Inferior parietal cortex (tissue), 1 donor: ENCODE data around the gene OR51I2.
A peak's percentile ranks its signal among the peaks of the same experiment; 100 is the strongest.

Experiments used
- DNase-seq: peaks from one replicate; pipeline ENCODE4 v3.0.0-alpha.2; 2016; ENCODE audit errors: extremely low spot score

Gene OR51I2, protein sequence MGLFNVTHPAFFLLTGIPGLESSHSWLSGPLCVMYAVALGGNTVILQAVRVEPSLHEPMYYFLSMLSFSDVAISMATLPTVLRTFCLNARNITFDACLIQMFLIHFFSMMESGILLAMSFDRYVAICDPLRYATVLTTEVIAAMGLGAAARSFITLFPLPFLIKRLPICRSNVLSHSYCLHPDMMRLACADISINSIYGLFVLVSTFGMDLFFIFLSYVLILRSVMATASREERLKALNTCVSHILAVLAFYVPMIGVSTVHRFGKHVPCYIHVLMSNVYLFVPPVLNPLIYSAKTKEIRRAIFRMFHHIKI

DNA sequence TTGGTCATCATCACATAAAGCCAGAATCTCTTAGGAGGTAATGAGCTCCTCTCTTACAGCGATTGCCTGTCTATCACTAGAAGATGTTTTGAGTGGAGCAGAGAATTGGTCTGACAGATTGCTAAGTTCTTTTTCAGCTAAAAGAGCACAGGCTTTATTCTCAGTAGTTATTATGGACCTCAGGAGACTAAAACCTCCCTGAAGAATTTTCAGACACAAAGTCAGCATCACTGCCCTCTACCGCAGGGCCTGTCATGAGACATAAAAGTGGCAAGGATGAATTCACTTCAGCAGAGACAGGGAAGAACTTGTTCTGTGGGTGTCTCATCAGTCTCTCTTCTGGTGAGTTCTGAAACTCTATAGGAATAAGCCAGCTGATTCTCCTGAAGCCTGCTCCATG, at the start of gene OR51I2:
Gene OR51I2, plus strand, starts transcription at position 301 of the 400 bp plus-strand sequence. CDS start 4,166 bp downstream, outside the sequence.
- DNase-seq = no peak

DNA sequence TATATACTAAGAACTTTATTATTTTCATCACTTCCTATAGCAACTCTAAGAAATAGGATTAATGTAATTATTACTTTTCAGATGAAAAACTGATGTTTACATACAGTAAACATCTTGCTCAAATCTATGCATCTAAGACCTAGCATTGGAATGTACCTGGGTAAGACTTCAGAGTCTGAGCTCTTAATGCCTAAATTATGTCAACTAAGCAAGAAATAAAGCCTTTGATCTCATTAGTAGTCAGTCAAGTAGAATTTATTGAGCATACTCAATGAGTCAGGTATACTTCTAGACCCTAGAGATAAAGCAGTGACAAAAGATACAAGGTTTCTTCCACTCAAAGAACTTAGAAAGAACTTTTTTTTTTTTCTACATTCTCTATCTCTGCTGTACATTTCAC, 44.0 kb upstream of the OR51I2 start:
- DNase-seq = no peak

DNA sequence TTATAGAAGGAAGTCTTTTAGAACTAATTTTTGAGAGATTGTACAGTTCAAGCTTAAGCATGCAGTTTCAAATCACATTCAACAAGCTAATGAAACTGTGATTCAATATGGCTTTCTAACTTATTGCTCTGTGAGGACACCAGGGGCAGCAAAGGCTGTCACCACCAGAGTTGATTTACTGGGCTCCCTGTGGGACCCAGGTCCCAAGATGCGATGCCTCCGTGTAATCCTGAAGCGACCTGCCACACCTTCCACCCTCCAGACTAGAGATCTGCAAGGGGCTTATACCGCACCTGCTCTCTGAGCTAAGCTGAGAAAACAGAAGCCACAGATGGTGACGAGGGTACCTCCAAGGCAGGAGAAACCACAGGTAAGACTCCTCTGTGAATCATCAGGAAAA, 28.1 kb upstream of the OR51I2 start:
- no peak for DNase-seq

DNA sequence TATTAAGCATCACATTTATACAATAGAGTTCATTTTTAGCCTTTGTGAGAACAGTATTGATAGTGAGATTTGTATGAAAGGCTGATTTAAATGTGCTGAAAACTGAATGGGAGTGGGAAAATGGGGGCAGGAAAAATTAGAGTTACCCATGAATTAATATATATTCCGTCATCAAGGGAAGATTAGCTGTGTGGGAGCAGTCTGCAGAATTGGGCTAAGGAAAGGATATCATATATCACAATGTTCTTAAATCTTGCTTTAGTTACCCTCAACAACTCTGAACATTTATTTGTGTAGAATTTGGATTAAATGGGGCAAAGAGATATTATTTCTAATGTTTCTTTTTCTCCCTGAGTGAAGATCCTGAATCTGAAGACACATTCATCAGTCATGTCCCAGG, 27.3 kb upstream of the OR51I2 start, which contains the start of gene OR51Q1:
Gene OR51Q1, plus strand, starts transcription at position 301 of the 400 bp plus-strand sequence. Its CDS starts 90 bp downstream, at position 391.
- DNase-seq = no peak

DNA sequence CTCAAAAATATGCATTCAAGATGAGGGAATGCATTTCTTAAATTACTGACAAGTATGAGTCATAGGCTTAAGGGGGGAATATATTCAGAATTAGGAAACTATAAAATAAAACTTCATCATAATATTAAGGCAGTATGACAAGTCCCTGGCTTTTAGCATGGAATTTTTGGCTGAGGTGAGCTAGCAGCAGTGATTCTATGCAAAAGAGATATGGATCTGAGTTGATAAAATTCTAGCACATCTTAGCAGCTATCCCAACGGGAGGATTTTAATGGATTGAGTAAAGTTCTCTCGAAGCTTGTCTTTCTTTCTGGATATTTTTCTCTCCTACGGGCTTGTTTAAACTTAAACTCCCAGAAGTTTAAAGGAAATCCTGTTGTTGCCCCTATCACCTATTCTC, 26.0 kb upstream of the OR51I2 start:
- DNase-seq = no peak

DNA sequence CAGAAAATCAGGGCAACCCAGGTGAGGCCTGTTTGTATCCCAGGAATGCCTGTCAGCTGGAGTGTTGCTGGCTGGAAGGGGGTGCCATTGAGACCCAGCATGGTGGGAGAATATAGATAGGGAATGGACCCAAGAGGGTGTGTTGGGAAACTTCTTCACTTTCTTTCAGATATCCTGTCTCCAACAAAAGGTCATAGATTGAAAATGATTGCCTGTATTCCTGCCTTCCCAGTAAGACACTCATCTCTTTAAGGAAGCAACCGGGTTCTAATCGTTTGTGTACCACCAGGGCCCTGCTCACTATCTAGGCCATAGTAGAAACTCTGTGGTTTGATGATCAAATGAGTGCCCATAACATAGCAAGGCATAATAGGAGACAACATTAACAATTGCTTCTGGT, 7.7 kb upstream of the OR51I2 start, which contains the start of gene OR51I1:
Gene OR51I1, minus strand, starts transcription at position 101 of the 400 bp plus-strand sequence. Its CDS starts 0 bp downstream, at position 101.
- DNase-seq = no peak

DNA sequence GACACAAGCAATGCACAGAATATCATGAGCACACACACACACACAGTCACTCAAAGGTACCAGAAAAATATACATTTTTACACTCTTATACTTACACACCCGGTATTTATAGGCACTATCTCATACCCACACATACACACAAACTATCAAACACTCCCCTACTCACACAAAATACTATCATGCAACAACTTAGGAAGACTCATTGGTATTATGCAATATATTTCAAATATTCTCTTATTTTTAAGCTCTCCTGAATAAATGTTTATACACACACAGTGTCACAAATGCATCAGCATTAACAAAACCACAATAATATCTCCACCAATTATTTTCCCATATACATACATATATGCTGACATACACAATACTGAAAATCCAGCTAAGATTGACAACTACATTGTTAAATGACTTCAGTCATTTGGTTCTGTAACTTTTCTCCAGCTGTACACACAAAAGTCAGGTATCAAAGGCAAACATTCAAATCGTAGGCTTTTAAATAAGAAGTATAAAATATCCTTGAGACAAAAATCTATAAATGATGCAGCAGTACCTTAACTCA, 5.2 kb upstream of the OR51I2 start:
- DNase-seq = no peak

DNA sequence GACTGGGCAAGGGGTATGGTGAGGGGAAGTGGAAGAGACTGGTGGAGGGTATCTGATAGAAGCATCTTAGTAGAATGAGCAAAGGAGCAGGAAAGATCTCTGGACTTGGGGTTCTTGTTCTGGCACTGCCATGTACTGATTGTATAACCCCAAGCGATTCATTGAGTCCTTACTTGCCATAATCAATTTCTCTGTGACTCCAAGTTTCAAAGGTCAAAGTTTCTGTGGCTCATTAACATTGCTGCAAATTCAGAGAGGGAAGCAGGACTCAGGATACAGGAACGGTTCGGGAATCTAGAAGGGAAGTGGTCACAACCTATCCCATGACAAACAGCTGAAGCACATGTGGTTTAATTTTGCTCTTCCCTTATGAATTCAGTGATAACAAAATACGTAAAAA, 309 bp downstream of the OR51I2 start:
- DNase-seq = no peak

DNA sequence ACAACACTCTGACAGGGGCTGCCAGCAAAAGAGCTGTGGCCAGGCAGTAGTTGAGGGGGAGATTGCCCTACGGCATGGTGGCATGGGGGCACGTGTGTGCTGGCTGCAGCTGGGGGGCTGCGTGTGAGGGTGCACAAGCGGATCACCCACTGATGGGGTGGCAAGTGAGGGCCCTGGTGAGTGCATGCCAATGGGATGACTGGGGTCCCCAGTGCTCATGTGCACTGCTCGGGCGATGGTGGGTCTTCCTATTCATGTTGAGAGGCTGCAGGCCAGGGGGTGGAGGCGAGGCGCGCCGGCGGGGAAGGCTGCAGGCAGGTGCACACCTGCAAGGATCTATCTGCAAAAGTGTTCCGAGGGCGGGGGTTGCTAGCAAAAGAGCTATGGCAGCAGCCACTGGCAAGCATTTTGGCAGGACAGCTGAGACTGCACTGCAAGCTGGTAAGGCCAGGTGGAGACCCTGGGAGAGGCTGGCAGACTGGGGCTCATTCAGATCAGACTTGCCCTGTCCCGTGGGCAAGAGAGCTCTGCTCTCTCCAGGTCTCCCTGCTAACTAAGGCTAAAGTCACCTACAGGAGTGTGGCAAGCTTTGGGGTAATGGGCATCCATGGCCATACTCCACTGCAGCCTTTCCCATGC, 12.0 kb downstream of the OR51I2 start:
- no peak for DNase-seq

DNA sequence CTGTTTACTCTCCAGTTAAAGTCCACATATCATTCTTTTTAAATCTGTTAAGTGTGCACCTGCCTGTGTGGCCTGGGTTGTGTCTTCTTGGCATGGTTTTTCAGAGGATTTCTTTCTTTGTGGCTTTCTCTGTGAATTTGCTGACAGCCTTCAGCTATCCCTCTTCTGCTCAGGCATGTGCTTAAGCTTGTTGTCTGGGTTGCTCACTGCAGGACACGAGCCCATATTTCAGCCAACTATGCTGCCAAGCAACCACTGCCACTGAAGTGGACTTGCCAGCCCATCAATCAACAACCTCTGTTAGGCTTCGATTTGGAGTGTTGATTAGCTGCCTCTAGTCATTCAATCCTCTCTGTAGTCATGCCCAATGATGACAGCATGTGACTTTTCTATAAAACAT, 18.4 kb downstream of the OR51I2 start:
- DNase-seq = no peak

DNA sequence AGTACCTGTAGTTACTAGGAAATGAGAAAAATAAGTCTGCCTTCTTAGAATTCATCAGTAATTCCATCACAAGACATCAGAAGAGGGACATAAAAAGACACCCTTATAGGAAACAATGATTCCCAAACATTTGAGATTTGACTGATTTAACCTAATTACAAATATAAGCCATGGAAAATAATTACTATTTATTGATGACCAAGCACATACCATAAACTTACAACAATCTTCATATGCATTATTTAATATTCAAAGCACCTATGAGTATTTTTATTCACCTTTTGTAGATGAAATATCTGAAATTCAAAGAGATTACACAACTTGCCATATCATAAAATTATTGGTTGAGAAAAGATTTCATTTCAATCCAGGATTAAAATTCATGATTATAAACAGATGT, 24.8 kb downstream of the OR51I2 start:
- DNase-seq = no peak

DNA sequence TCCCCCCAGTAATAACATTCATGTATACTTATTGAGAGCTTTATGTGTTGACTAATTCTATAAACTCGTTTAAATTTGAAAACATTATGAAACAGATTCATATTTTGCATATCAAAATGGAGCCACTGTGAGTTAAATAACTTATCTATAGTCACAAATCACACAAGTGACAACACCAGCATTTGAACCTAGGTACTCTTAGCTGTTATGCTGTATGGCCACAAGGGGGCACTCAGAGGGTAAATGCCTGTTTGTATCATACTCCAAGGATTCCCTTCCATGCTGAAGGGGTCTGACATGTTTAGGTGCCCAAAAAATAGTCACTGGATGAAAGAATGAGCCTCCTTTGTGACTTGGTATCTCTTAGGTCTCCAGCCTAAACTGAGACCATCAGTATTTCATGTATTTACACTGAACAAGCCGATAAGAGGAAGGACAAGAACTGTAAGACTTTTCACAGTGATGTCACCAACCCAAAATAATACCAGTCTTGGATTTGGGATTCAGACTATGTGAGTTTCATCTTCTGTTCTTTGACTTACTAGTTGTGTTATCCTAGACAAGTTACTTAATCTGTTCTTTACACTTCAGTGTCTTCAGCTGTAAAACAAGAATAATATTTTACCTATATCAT, 27.2 kb downstream of the OR51I2 start:
- DNase-seq = peak; percentile 59

DNA sequence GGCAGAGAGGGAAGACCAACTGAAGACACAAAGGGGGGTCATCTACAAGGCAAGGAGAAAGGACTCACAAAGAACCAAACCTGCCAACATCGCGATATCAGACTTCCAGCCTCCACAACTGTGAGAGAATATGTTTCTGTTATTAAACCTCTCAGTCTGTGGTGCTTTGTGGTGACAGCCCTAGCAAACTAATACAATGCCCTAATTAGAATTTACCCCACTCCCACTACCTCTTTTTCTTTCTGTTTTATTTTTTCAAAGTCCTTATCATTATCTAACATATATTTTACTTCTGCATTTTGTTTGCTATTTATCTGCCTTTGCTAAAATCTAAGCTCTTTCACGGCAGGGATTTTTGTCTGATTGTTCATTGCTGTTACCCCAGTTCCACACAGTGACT, 36.9 kb downstream of the OR51I2 start:
- DNase-seq = no peak

DNA sequence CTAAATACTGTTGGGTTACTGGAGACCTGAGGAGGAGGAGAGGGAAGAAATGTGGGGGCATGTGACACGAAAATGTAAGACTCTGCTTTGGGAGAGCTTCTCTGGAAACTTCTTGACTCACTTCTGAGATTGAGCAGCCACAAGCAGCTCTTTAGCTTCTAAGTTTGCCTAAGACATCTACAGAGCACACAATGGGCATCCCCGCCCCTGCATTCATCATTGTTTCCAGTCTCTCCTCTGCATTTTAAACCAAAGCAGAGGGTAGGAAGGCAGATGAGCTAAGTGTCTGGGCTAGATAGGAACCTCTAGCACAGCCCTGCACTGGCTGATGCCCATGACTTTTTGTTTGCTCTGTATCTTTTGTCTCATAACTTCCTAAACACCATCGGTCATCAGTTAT, 37.3 kb downstream of the OR51I2 start:
- no peak for DNase-seq

DNA sequence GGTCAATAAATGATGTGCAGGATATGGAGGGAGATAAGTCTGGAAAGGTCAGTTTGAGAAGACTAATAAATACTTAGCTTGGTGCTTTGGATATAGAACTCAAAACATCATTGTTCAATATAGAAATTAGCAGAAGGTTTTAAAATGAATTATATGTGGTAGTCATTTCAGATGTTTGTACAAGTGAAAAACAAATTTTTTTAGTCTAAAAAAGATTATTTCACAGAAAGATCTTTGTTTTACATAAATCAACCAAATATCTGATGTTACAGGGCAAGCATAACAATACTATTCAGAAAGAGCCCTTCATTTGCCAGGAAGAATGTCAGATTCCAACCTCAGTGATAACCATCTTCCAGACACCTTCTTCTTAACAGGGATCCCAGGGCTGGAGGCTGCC, 39.3 kb downstream of the OR51I2 start, which contains the start of gene OR52D1:
Gene OR52D1, plus strand, starts transcription at position 301 of the 400 bp plus-strand sequence. Its CDS starts 22 bp downstream, at position 323.
- no peak for DNase-seq

DNA sequence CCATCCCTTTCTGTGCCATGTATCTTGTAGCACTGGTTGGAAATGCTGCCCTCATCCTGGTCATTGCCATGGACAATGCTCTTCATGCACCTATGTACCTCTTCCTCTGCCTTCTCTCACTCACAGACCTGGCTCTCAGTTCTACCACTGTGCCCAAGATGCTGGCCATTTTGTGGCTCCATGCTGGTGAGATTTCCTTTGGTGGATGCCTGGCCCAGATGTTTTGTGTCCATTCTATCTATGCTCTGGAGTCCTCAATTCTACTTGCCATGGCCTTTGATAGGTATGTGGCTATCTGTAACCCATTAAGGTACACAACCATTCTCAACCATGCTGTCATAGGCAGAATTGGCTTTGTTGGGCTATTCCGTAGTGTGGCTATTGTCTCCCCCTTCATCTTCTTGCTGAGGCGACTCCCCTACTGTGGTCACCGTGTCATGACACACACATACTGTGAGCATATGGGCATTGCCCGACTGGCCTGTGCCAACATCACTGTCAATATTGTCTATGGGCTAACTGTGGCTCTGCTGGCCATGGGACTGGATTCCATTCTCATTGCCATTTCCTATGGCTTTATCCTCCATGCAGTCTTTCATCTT, 39.8 kb downstream of the OR51I2 start:
- no peak for DNase-seq

DNA sequence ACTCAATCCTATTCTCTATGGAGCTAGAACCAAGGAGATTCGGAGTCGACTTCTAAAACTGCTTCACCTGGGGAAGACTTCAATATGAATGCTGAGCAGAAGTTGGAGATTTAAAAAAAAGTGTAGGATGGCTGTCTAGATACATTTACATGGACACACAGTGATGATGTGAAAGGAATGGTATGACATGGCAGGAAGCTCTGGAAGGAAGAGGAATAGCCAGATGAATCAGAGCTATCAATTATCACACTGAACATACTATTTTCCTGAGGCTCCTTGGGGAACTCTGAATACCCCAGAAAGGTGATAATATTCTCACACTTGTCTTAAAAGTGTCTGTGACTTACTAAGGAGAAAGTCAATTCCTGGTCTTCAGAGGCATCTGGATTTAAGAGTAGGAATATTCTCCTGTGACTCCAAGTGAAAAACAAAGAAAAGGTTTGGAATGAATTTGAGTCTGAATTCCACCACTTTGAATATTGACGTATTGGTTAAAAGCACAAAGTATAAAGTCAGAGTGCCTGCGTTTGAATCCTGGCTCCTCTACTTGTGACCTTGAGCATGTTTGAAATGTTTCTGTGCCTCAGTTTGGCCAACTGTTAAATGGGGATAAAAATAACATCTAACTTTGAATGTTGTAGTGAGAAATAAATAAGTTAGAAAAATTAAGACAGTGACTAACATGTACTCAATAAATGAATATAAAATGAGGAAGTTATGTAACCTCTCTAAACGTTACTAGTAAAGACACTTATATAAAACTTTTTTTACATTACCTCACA, 40.6 kb downstream of the OR51I2 start:
- DNase-seq = no peak

DNA sequence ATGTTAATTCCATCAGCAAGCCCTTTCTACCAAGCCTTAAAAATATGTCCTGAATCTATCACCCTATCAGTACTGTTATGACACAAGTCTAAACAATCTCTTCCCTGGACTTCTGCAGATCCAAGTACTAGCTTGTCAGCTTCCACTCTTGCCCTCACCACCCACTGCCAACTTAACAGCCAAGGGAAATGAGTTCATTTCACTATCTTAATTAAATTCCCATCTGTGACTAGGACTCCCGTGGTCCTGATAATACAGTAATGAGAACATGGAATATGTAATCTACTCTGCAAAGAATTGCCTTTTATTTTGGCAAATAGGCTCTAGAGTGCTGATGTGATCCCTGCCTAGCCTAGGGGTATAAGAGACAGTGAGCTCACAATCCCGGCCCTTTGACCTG, 50.5 kb downstream of the OR51I2 start:
- DNase-seq = no peak

DNA sequence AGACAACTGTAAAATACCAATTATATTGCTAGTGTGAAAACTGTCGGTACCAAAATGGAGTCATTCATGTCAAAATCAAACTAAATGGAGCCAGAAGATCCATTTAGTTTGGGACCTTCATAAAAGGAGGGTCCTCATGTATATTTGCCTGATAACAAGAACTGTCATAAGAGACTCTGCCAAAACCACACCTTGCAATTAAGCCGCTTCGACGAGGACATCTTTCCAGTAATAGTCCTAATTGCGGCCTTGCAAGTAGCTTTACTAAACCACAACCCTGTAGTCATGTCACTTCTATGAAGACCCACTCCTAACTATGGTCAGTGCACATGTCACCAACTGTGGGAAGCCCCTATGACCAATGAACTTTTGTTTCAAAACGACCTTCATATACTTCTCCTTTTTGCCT, 51.3 kb downstream of the OR51I2 start:
- no peak for DNase-seq

DNA sequence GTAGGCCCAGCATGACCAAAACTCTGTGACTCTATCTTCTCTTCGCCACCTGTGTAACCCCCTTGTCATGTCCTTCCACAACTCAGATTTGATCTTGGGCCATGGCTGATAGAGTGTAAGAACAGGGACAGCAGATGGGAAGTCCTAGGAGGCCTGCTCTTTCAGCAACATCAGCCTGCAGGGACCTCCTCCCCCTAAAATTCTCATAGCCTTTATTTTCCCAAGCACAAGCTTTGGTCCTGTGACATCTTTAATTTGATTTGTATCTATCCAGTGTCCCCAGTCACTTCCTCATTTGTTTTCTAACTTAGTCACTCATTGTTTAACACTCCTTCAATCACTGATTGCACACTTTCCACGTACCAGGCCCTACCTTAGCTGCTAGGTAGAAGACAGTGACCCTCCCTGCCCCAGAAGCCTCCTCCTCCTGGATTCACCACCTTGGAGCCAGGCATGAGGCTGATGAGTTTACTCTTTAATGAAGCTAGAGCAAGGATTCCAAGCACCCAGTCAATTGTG, 55.3 kb downstream of the OR51I2 start:
- no peak for DNase-seq
